ENCODE measurements around the gene EPB42. TPM values are rescaled to one million over a fixed set of nuclear protein-coding genes. Genes with fewer than 3 reads are reported as not detected.

The EPB42 gene
- total RNA-seq, 1 experiment from 2014 or later = not detected

DNA sequence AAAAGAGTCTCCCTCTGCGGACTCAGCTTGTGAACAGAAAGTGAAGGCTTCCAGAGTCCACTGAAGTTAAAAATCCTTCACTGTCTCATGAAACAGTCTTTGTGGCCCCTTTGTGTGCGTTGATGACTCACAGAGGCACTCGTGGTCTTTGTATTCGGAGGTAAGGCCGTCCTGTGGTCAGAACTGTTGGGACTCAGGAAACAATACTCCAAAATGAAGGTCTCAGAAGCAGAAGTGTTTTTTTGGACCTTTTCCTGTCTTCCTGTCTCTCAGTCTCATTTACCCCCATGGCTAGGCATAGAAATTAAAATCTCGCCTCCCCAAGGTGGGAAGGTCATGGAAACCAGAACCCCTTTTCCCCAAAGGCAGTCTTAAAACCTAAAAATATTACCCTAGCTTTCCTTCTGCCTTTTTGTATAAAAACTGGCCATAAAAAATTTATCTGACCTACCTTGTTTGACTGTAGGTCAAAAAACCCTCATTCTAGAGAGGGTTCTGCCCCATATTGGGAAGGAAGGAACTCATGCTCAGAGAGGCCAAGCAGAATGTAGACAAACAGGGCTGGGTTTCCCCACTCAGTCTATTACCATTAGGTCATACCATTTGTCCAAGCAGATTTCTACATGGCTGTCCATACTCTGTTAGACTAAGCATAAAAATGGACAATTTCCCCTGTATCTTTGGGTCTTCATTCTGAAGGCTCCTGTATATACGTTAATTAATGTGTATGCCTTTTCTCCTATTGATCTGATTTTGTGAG, 19.1 kb upstream of the EPB42 start:
- H4K20me1 ChIP-seq (ENCODE audit: insufficient read depth) = no peaks in the 10 kb centered on the region
- DNase-seq (ENCODE audit: low read depth, low spot score) = no peak
- H3K27me3 ChIP-seq (ENCODE audit: insufficient read depth, low read length) = no peaks in the 10 kb centered on the region
- no peak overlapping the region for H2AFZ ChIP-seq (ENCODE audit: low read depth, low read length, poor library complexity, severe bottlenecking)
- H3K4me1 ChIP-seq (ENCODE audit: control insufficient read depth in 1 of 2, insufficient read depth in 2 of 2, low read length in 2 of 2) = no peaks in the 10 kb centered on the region
- ChIA-PET POLR2A (no interaction called here), RAD21 (ENCODE audit: low non-redundant PET in 1 of 2, low total read pairs in 2 of 2, uncharacterized antibody in 2 of 2, unreplicated experiment in 2 of 2) (no interaction called here), CTCF (no interaction called here)
- no peak for ATAC-seq
- no peaks in the 10 kb centered on the region for H3K79me2 ChIP-seq (ENCODE audit: insufficient read depth, low read length)
- no peak overlapping the region for H3K27ac ChIP-seq (ENCODE audit: low read depth, low read length)
- intact Hi-C loops (cut with micrococcal nuclease) = no loop called here
- no peak for TF ChIP-seq EZH2 (IDR thresholded peaks at IDR 0.05)
- TF ChIP-seq ELF1 (IDR thresholded peaks at IDR 0.05; ENCODE audit: borderline replicate concordance, low read depth) = no peak
- TF ChIP-seq CBX3 (IDR thresholded peaks at IDR 0.05; ENCODE audit: low read depth) = no peak
- no peak for TF ChIP-seq SP1 (IDR thresholded peaks at IDR 0.05; ENCODE audit: low read depth)
- no TSS peak for BruUV-seq (replicated peaks)
- H3K36me3 ChIP-seq (ENCODE audit: control insufficient read depth in 1 of 2, insufficient read depth in 2 of 2, low read length in 2 of 2) = no peaks in the 10 kb centered on the region
- no peak overlapping the region for H3K9ac ChIP-seq (ENCODE audit: low read length)
- H3K4me2 ChIP-seq (ENCODE audit: low read length) = no peak overlapping the region
- no peaks in the 10 kb centered on the region for H3K9me3 ChIP-seq (ENCODE audit: control insufficient read depth in 1 of 2, insufficient read depth in 1 of 2, low read depth in 1 of 2, low read length in 2 of 2)
- H3K4me3 ChIP-seq (replicated peaks in 1 of 2; ENCODE audit: low read depth in 1 of 2, low read length in 2 of 2) = no peak overlapping the region
- H3K9me2 ChIP-seq (ENCODE audit: insufficient read depth) = no peaks in the 10 kb centered on the region

GRCh38 chr15:43238671-43239131, 17.9 kb upstream of the EPB42 start:
- ChIA-PET RAD21 (ENCODE audit: low non-redundant PET in 1 of 2, low total read pairs in 2 of 2, uncharacterized antibody in 2 of 2, unreplicated experiment in 2 of 2) (no interaction called here), POLR2A (no interaction called here), CTCF (no interaction called here)
- BruUV-seq (replicated peaks) = no TSS peak
- H3K4me1 ChIP-seq (ENCODE audit: control insufficient read depth in 1 of 2, insufficient read depth in 2 of 2, low read length in 2 of 2) = no peaks in the 10 kb centered on the region
- no peaks in the 10 kb centered on the region for H3K9me3 ChIP-seq (ENCODE audit: control insufficient read depth in 1 of 2, insufficient read depth in 1 of 2, low read depth in 1 of 2, low read length in 2 of 2)
- no peak overlapping the region for H3K9ac ChIP-seq (ENCODE audit: low read length)
- no peaks in the 10 kb centered on the region for H3K9me2 ChIP-seq (ENCODE audit: insufficient read depth)
- H3K27me3 ChIP-seq (ENCODE audit: insufficient read depth, low read length) = no peaks in the 10 kb centered on the region
- intact Hi-C loops (cut with micrococcal nuclease) = no loop called here
- DNase-seq (ENCODE audit: low read depth, low spot score) (no peak), ATAC-seq (no peak)
- H3K79me2 ChIP-seq (ENCODE audit: insufficient read depth, low read length) = no peaks in the 10 kb centered on the region
- no peak overlapping the region for H3K4me3 ChIP-seq (replicated peaks in 1 of 2; ENCODE audit: low read depth in 1 of 2, low read length in 2 of 2)
- no peaks in the 10 kb centered on the region for H4K20me1 ChIP-seq (ENCODE audit: insufficient read depth)
- no peaks in the 10 kb centered on the region for H3K36me3 ChIP-seq (ENCODE audit: control insufficient read depth in 1 of 2, insufficient read depth in 2 of 2, low read length in 2 of 2)
- no peak overlapping the region for H3K4me2 ChIP-seq (ENCODE audit: low read length)
- no peak overlapping the region for H3K27ac ChIP-seq (ENCODE audit: low read depth, low read length)
- no peak overlapping the region for H2AFZ ChIP-seq (ENCODE audit: low read depth, low read length, poor library complexity, severe bottlenecking)
- TF ChIP-seq CEBPB (IDR thresholded peaks at IDR 0.05; ENCODE audit: low read depth) (no peak), ZNF274 (IDR thresholded peaks at IDR 0.05; ENCODE audit: low read depth, low read length) (no peak), RAD21 (IDR thresholded peaks at IDR 0.05; ENCODE audit: low read depth) (no peak), CBX3 (IDR thresholded peaks at IDR 0.05; ENCODE audit: low read depth) (no peak), POLR2AphosphoS5 (IDR thresholded peaks at IDR 0.05; ENCODE audit: low read depth, low read length) (no peak), SP1 (IDR thresholded peaks at IDR 0.05; ENCODE audit: low read depth) (no peak), TCF7L2 (IDR thresholded peaks at IDR 0.05; ENCODE audit: borderline replicate concordance, extremely low read depth, insufficient read depth, insufficient read length) (no peak), SRF (IDR thresholded peaks at IDR 0.05; ENCODE audit: low read depth) (no peak), ZFX (IDR thresholded peaks at IDR 0.05) (no peak), JUND (IDR thresholded peaks at IDR 0.05) (no peak), FOSL1 (IDR thresholded peaks at IDR 0.05; ENCODE audit: low read depth) (no peak), YY1 (IDR thresholded peaks at IDR 0.05; ENCODE audit: extremely low read depth, insufficient replicate concordance, low read depth, low read length) (no peak), EZH2phosphoT487 (IDR thresholded peaks at IDR 0.05; ENCODE audit: borderline replicate concordance) (no peak), POLR2A (IDR thresholded peaks at IDR 0.05; ENCODE audit: borderline replicate concordance, extremely low read depth, insufficient read depth, insufficient read length) (no peak)
- TF ChIP-seq, protein P1, sequence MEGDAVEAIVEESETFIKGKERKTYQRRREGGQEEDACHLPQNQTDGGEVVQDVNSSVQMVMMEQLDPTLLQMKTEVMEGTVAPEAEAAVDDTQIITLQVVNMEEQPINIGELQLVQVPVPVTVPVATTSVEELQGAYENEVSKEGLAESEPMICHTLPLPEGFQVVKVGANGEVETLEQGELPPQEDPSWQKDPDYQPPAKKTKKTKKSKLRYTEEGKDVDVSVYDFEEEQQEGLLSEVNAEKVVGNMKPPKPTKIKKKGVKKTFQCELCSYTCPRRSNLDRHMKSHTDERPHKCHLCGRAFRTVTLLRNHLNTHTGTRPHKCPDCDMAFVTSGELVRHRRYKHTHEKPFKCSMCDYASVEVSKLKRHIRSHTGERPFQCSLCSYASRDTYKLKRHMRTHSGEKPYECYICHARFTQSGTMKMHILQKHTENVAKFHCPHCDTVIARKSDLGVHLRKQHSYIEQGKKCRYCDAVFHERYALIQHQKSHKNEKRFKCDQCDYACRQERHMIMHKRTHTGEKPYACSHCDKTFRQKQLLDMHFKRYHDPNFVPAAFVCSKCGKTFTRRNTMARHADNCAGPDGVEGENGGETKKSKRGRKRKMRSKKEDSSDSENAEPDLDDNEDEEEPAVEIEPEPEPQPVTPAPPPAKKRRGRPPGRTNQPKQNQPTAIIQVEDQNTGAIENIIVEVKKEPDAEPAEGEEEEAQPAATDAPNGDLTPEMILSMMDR (IDR thresholded peaks at IDR 0.05 in 2 of 3, conservative IDR thresholded peaks at IDR 0.05 in 1 of 3; ENCODE audit: borderline replicate concordance in 1 of 3, insufficient read depth in 1 of 3, low read depth in 2 of 3, low read length in 2 of 3) = no peak
- TF ChIP-seq, protein P2, sequence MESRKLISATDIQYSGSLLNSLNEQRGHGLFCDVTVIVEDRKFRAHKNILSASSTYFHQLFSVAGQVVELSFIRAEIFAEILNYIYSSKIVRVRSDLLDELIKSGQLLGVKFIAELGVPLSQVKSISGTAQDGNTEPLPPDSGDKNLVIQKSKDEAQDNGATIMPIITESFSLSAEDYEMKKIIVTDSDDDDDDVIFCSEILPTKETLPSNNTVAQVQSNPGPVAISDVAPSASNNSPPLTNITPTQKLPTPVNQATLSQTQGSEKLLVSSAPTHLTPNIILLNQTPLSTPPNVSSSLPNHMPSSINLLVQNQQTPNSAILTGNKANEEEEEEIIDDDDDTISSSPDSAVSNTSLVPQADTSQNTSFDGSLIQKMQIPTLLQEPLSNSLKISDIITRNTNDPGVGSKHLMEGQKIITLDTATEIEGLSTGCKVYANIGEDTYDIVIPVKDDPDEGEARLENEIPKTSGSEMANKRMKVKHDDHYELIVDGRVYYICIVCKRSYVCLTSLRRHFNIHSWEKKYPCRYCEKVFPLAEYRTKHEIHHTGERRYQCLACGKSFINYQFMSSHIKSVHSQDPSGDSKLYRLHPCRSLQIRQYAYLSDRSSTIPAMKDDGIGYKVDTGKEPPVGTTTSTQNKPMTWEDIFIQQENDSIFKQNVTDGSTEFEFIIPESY (IDR thresholded peaks at IDR 0.05; ENCODE audit: extremely low read depth, insufficient replicate concordance, low read length) = no peak

Data from HCT116 (cell line).